Caco-2 (cell line): ENCODE measurements around the gene RUBCN. TPM values are rescaled to one million over a fixed set of nuclear protein-coding genes. Genes with fewer than 3 reads are reported as not detected.

Experiments used
- BruUV-seq: library from RNA; stranded (reverse); fragments of 400-500 nt; replicated peaks from 2 replicates; lab custom pipeline; 2021; lab: Mats Ljungman, UMichigan
- CTCF ChIA-PET: fragments of 300-600 bp; sonication (Branson Sonifier 250); formaldehyde crosslinking; loops from one replicate; lab custom pipeline; 2022; ENCODE audit warnings: antibody characterized with exemption; lab: Charles Lee
- POLR2A ChIA-PET: fragments of 300-600 bp; sonication (Branson Sonifier 250); formaldehyde crosslinking; loops from one replicate; lab custom pipeline; 2022; ENCODE audit warnings: antibody characterized with exemption; lab: Charles Lee
- DNase-seq, 2 experiments: peaks; one replicate each; pipeline versions ENCODE4 v3.0.0 to v3.0.0-alpha.2; 2020 to 2022
- H3K27me3 ChIP-seq: replicated peaks from 2 replicates; pipeline ENCODE4 v1.6.0; 2011; ENCODE audit warnings: low read length; ENCODE audit not compliant: control insufficient read depth, insufficient read depth
- H3K36me3 ChIP-seq: 2 replicates; pipeline ENCODE4 v1.5.1; 2011; ENCODE audit warnings: low read length; ENCODE audit not compliant: control insufficient read depth, insufficient read depth
- H3K4me1 ChIP-seq: fragments of 250-450 bp; sonication (Bioruptor Pico); 2 replicates; pipeline ENCODE4 v1.5.1; 2020; ENCODE audit warnings: mild to moderate bottlenecking
- H3K4me3 ChIP-seq: 2 replicates; pipeline ENCODE4 v1.5.1; 2011; ENCODE audit warnings: low read depth, mild to moderate bottlenecking, control low read depth, low read length
- H3K9me3 ChIP-seq: fragments of 250-450 bp; sonication (Bioruptor Pico); 2 replicates; pipeline ENCODE4 v1.5.1; 2020; ENCODE audit warnings: mild to moderate bottlenecking, moderate library complexity
- H3K27ac Mint-ChIP-seq: one replicate; pipeline ENCODE4 v1.8.0; 2022; ENCODE audit warnings: mixed read lengths; ENCODE audit not compliant: unreplicated experiment
- H3K27me3 Mint-ChIP-seq: one replicate; pipeline ENCODE4 v1.8.0; 2022; ENCODE audit warnings: mixed read lengths; ENCODE audit not compliant: insufficient read depth, unreplicated experiment
- H3K36me3 Mint-ChIP-seq: one replicate; pipeline ENCODE4 v1.8.0; 2022; ENCODE audit warnings: mild to moderate bottlenecking, mixed read lengths; ENCODE audit not compliant: insufficient read depth, unreplicated experiment
- H3K4me1 Mint-ChIP-seq: one replicate; pipeline ENCODE4 v1.8.0; 2022; ENCODE audit warnings: low read depth, mixed read lengths; ENCODE audit not compliant: unreplicated experiment
- H3K4me3 Mint-ChIP-seq: one replicate; pipeline ENCODE4 v1.8.0; 2022; ENCODE audit warnings: mild to moderate bottlenecking, moderate library complexity, mixed read lengths; ENCODE audit not compliant: unreplicated experiment
- H3K9me3 Mint-ChIP-seq: one replicate; pipeline ENCODE4 v1.8.0; 2022; ENCODE audit warnings: mixed read lengths; ENCODE audit not compliant: unreplicated experiment
- intact Hi-C: fragments of 100-400 bp; cut with micrococcal nuclease; formaldehyde crosslinking; loops from one replicate; pipeline ENCODE4 v1.10.0; 2022; ENCODE audit not compliant: unreplicated experiment
- total RNA-seq: library from RNA; stranded (reverse); gene quantifications from 2 replicates; pipeline ENCODE4 v1.2.3, GENCODE V29; 2022
- TF ChIP-seq, protein P1 (sequence below), 2 experiments: fragments of 200-600 bp in 1 of 2; IDR thresholded peaks; 1 replicate in 1 of 2; 2 replicates in 1 of 2; pipeline versions ENCODE4 v1.5.1 to v1.8.0; 2011 to 2022; ENCODE audit warnings: antibody characterized with exemption in 1 of 2, control low read depth in 1 of 2, inconsistent platforms in 1 of 2, low read depth in 1 of 2, low read length in 1 of 2, mild to moderate bottlenecking in 1 of 2, moderate library complexity in 1 of 2; ENCODE audit not compliant: insufficient read depth in 1 of 2, severe bottlenecking in 1 of 2, unreplicated experiment in 1 of 2

Gene RUBCN
- total RNA-seq, 1 experiment from 2014 or later = 10.6 TPM

DNA sequence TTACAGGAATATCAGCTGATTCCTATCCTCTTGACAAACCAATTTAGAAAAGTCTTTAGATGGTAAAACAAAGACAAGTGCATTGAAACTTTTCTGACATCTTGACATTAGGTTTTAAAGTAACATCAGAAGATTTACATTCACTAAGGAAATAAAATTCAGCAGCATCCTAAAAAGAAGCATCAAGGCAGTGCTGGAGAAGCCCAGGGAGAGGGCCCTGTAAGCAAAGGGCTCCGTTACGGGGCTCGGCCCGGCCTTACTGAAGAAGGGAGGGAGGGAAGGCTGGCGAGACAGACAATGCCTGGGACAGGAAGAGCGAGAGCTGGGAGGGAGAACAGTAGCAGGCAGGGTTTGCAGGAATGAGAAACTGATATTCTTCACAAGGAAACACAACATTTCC, 39.3 kb downstream of the RUBCN start:
- TF ChIP-seq, protein P1, sequence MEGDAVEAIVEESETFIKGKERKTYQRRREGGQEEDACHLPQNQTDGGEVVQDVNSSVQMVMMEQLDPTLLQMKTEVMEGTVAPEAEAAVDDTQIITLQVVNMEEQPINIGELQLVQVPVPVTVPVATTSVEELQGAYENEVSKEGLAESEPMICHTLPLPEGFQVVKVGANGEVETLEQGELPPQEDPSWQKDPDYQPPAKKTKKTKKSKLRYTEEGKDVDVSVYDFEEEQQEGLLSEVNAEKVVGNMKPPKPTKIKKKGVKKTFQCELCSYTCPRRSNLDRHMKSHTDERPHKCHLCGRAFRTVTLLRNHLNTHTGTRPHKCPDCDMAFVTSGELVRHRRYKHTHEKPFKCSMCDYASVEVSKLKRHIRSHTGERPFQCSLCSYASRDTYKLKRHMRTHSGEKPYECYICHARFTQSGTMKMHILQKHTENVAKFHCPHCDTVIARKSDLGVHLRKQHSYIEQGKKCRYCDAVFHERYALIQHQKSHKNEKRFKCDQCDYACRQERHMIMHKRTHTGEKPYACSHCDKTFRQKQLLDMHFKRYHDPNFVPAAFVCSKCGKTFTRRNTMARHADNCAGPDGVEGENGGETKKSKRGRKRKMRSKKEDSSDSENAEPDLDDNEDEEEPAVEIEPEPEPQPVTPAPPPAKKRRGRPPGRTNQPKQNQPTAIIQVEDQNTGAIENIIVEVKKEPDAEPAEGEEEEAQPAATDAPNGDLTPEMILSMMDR (IDR thresholded peaks at IDR 0.05; ENCODE audit: insufficient read depth in 1 of 2, low read depth in 1 of 2, low read length in 1 of 2, severe bottlenecking in 1 of 2, unreplicated experiment in 1 of 2) = no peak
- Mint-ChIP-seq H3K36me3 (peaks cover 25% of the 10 kb centered on the region), H3K27me3 (no peaks in the 10 kb centered on the region), H3K27ac (no peak overlapping the region), H3K4me3 (no peak overlapping the region), H3K4me1 (no peaks in the 10 kb centered on the region), H3K9me3 (no peaks in the 10 kb centered on the region)
- ChIA-PET POLR2A (no interaction called here), CTCF (no interaction called here)
- no peaks in the 10 kb centered on the region for H3K36me3 ChIP-seq
- no peak overlapping the region for H3K4me3 ChIP-seq
- intact Hi-C loops = no loop called here
- no peaks in the 10 kb centered on the region for H3K9me3 ChIP-seq
- no TSS peak for BruUV-seq
- no peaks in the 10 kb centered on the region for H3K27me3 ChIP-seq
- DNase-seq = no peak
- no peaks in the 10 kb centered on the region for H3K4me1 ChIP-seq

DNA sequence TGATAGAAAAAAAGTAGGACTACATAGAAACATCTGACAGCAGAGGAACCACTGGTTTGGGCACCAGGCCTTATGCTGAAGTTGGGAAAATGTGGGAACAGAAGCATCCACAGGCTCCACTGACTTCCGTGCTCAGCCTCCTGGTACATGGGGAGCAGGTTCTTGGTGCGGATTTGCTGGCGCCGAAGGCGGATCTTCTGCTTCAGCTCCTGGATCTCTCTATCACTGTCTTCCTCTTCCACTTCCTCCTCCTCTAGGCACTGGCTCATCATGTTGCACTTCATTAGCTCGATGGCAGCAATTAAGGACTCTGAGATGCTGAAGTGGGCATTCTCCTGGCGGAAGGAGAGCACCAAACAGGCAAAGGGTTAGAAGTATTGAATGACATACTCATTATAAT, 42.5 kb downstream of the RUBCN start:
- ChIA-PET CTCF (no interaction called here), POLR2A (no interaction called here)
- Mint-ChIP-seq H3K9me3 (no peaks in the 10 kb centered on the region), H3K4me1 (no peaks in the 10 kb centered on the region), H3K27me3 (no peaks in the 10 kb centered on the region), H3K4me3 (no peak overlapping the region), H3K27ac (no peak overlapping the region), H3K36me3 (peaks cover 30% of the 10 kb centered on the region)
- TF ChIP-seq, protein P1 (IDR thresholded peaks at IDR 0.05; ENCODE audit: insufficient read depth in 1 of 2, low read depth in 1 of 2, low read length in 1 of 2, severe bottlenecking in 1 of 2, unreplicated experiment in 1 of 2) = no peak
- H3K4me3 ChIP-seq = no peak overlapping the region
- intact Hi-C loops = no loop called here
- H3K36me3 ChIP-seq = no peaks in the 10 kb centered on the region
- BruUV-seq = no TSS peak
- H3K27me3 ChIP-seq = no peaks in the 10 kb centered on the region
- no peaks in the 10 kb centered on the region for H3K4me1 ChIP-seq
- H3K9me3 ChIP-seq = no peaks in the 10 kb centered on the region
- DNase-seq = no peak

DNA sequence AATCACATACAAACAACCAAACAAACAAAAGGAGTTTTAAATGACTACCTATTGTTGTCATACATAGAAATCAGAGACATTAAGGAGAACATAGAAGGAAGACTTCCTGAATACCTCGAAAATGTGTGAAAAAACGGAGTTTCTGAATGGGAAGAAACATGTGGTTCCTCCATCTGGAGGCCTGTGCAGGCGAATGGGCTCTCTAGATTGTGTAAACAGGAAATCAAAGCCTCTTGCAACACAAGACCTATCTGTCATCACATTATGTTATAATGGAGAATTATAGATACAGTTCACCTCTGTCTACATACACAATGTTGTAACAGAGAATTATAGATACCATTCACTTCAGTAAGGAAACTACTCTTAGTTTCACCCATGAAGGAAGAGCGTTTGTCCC, 44.1 kb downstream of the RUBCN start:
- no peak overlapping the region for H3K27ac Mint-ChIP-seq
- no TSS peak for BruUV-seq

More for the DNA sequence above, 44.1 kb downstream of the RUBCN start:
- TF ChIP-seq, protein P1 (IDR thresholded peaks at IDR 0.05; ENCODE audit: insufficient read depth in 1 of 2, low read depth in 1 of 2, low read length in 1 of 2, severe bottlenecking in 1 of 2, unreplicated experiment in 1 of 2) = no peak
- H3K4me3 ChIP-seq = no peak overlapping the region
- ChIA-PET POLR2A (no interaction called here), CTCF (no interaction called here)
- no peaks in the 10 kb centered on the region for H3K27me3 ChIP-seq
- DNase-seq = no peak
- H3K9me3 ChIP-seq = no peaks in the 10 kb centered on the region
- Mint-ChIP-seq H3K36me3 (peaks cover 24% of the 10 kb centered on the region), H3K4me1 (no peaks in the 10 kb centered on the region), H3K9me3 (no peaks in the 10 kb centered on the region), H3K27me3 (no peaks in the 10 kb centered on the region), H3K4me3 (no peak overlapping the region)
- no peaks in the 10 kb centered on the region for H3K36me3 ChIP-seq
- no peaks in the 10 kb centered on the region for H3K4me1 ChIP-seq
- intact Hi-C loops = no loop called here
